Measurements from ENCODE around the gene DNAH6.
A peak's percentile ranks its signal among the peaks of the same experiment; 100 is the strongest.

The DNAH6 gene

GRCh38 chr2:84701880-84702279 lies 185.6 kb downstream of the DNAH6 start:
- no peak for TF ChIP-seq CTCF (IDR thresholded peaks at IDR 0.05; ENCODE audit: low read depth, low read length)
- in situ Hi-C loops (cut with HindIII; ENCODE audit: low sequenced_read_pairs): no loop called here
- DNase-seq (ENCODE audit: low read depth, low spot score): peak; percentile 59

GRCh38 chr2:84702941-84703340 lies 186.6 kb downstream of the DNAH6 start:
- DNase-seq (ENCODE audit: low read depth, low spot score): no peak
- TF ChIP-seq CTCF (IDR thresholded peaks at IDR 0.05; ENCODE audit: low read depth, low read length): no peak
- in situ Hi-C loops (cut with HindIII; ENCODE audit: low sequenced_read_pairs): no loop called here
- H3K4me3 ChIP-seq (ENCODE audit: low read depth, low read length): no peak overlapping the region

More at GRCh38 chr2:84701880-84702279, 185.6 kb downstream of the DNAH6 start:
- no peak overlapping the region for H3K4me3 ChIP-seq (ENCODE audit: low read depth, low read length)

GRCh38 chr2:84703831-84704230 lies 187.5 kb downstream of the DNAH6 start:
- in situ Hi-C loops (cut with HindIII; ENCODE audit: low sequenced_read_pairs): no loop called here
- DNase-seq (ENCODE audit: low read depth, low spot score): no peak
- H3K4me3 ChIP-seq (ENCODE audit: low read depth, low read length): no peak overlapping the region
- no peak for TF ChIP-seq CTCF (IDR thresholded peaks at IDR 0.05; ENCODE audit: low read depth, low read length)

GRCh38 chr2:84704505-84705244 lies 188.4 kb downstream of the DNAH6 start:
- DNase-seq (ENCODE audit: low read depth, low spot score): no peak
- TF ChIP-seq CTCF (IDR thresholded peaks at IDR 0.05; ENCODE audit: low read depth, low read length): no peak
- H3K4me3 ChIP-seq (ENCODE audit: low read depth, low read length): no peak overlapping the region
- in situ Hi-C loops (cut with HindIII; ENCODE audit: low sequenced_read_pairs): no loop called here

- H3K4me3 ChIP-seq (ENCODE audit: low read depth, low read length): no peak overlapping the region
- no peak for DNase-seq (ENCODE audit: low read depth, low spot score)
- in situ Hi-C loops (cut with HindIII; ENCODE audit: low sequenced_read_pairs): no loop called here
- no peak for TF ChIP-seq CTCF (IDR thresholded peaks at IDR 0.05; ENCODE audit: low read depth, low read length)
Observed at GRCh38 chr2:84705858-84706257, 189.6 kb downstream of the DNAH6 start.

GRCh38 chr2:84708442-84708841 lies 192.1 kb downstream of the DNAH6 start:
- no peak for DNase-seq (ENCODE audit: low read depth, low spot score)
- in situ Hi-C loops (cut with HindIII; ENCODE audit: low sequenced_read_pairs): no loop called here
- no peak overlapping the region for H3K4me3 ChIP-seq (ENCODE audit: low read depth, low read length)
- TF ChIP-seq CTCF (IDR thresholded peaks at IDR 0.05; ENCODE audit: low read depth, low read length): no peak
